Stimulated activated CD8-positive, alpha-beta memory T cell treated with anti-CD3 and anti-CD28 coated beads, Interleukin-7, amount 100 ng/mL, for 24 hours (primary cell): ENCODE measurements around the gene RIPK1.

Experiments used
- DNase-seq: peaks from one replicate; pipeline ENCODE4 v3.0.0-alpha.2; 2020; ENCODE audit warnings: low read depth

RIPK1 gene

GRCh38 chr6:3163248-3163594 lies 94.9 kb downstream of the RIPK1 start:
- no peak for DNase-seq

- DNase-seq = no peak
Observed at GRCh38 chr6:3164388-3164787, 96.1 kb downstream of the RIPK1 start.
